Spleen (tissue), 7 donors: ENCODE measurements around the gene NEDD4.

Source experiments
- POLR2A ChIP-seq, 3 donors: fragments of 450-650 bp; IDR thresholded peaks; one replicate each; pipeline ENCODE4 v1.5.1; 2017; ENCODE audit warnings: antibody characterized with exemption in 3 of 3, mild to moderate bottlenecking in 1 of 3
- POLR2AphosphoS5 ChIP-seq, 3 donors: sonication (generic); formaldehyde crosslinking; IDR thresholded peaks; one replicate each; pipeline ENCODE4 v1.5.1; 2017; ENCODE audit warnings: antibody characterized with exemption in 3 of 3
- TF ChIP-seq, protein P1 (sequence below), 11 experiments: fragments of 200-600 bp in 7 of 11; fragments of 450-650 bp in 4 of 11; sonication (generic) in 4 of 11; IDR thresholded peaks in 8 of 11; conservative IDR thresholded peaks in 3 of 11; 1 replicate in 7 of 11; 2 replicates in 4 of 11; pipeline versions ENCODE4 v1.4.0 to v1.8.0; 2016 to 2021; ENCODE audit warnings: antibody characterized with exemption in 11 of 11, inconsistent platforms in 4 of 11, mild to moderate bottlenecking in 1 of 11
- donor health status: DM: no; HTN: no; CAD: no; lungs with moderate emphysema.
- donor health status: DM: no; HTN: no; CAD: no.
- donor health status: DM: no; HTN: no; CAD: no.

GRCh38 chr15:56031402-56031801 lies 38.0 kb upstream of the NEDD4 start:
- TF ChIP-seq, protein P1, sequence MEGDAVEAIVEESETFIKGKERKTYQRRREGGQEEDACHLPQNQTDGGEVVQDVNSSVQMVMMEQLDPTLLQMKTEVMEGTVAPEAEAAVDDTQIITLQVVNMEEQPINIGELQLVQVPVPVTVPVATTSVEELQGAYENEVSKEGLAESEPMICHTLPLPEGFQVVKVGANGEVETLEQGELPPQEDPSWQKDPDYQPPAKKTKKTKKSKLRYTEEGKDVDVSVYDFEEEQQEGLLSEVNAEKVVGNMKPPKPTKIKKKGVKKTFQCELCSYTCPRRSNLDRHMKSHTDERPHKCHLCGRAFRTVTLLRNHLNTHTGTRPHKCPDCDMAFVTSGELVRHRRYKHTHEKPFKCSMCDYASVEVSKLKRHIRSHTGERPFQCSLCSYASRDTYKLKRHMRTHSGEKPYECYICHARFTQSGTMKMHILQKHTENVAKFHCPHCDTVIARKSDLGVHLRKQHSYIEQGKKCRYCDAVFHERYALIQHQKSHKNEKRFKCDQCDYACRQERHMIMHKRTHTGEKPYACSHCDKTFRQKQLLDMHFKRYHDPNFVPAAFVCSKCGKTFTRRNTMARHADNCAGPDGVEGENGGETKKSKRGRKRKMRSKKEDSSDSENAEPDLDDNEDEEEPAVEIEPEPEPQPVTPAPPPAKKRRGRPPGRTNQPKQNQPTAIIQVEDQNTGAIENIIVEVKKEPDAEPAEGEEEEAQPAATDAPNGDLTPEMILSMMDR (IDR thresholded peaks at IDR 0.05 in 8 of 11, conservative IDR thresholded peaks at IDR 0.05 in 3 of 11): no peak
- TF ChIP-seq POLR2A (IDR thresholded peaks at IDR 0.05): no peak
- no peak for TF ChIP-seq POLR2AphosphoS5 (IDR thresholded peaks at IDR 0.05)
